ENCODE measurements around the gene RITA1. TPM values are rescaled to one million over a fixed set of nuclear protein-coding genes. Genes with fewer than 3 reads are reported as not detected.
A peak's percentile ranks its signal among the peaks of the same experiment; 100 is the strongest.

The RITA1 gene
- total and polyA plus RNA-seq, 4 donors: 10.6 to 18.1 (median 14.9) TPM

- DNase-seq (ENCODE audit: low spot score): no peak
- peak; percentile 39 to 47 for TF ChIP-seq RXRA (IDR thresholded peaks at IDR 0.05)
- TF ChIP-seq HNF4A (conservative IDR thresholded peaks at IDR 0.05): peak; percentile 33 to 44
- TF ChIP-seq FOXA1 (IDR thresholded peaks at IDR 0.05): no peak
- TF ChIP-seq REST (IDR thresholded peaks at IDR 0.05): peak; percentile 52
- TF ChIP-seq FOXA2 (IDR thresholded peaks at IDR 0.05): no peak
- H3K36me3 ChIP-seq (ENCODE audit: control insufficient read depth in 4 of 4, insufficient read depth in 3 of 4, low read depth in 1 of 4, low read length in 3 of 4): peaks cover 13 to 71% (median 26%) of the 10 kb centered on the region in 4 donors
- H3K27me3 ChIP-seq (ENCODE audit: control insufficient read depth in 4 of 4, insufficient read depth in 4 of 4, low read length in 3 of 4): no peaks in the 10 kb centered on the region
- H3K4me1 ChIP-seq (ENCODE audit: control insufficient read depth in 4 of 4, insufficient read depth in 4 of 4, low read length in 3 of 4): peaks cover 0 to 9% (median 4%) of the 10 kb centered on the region in 4 donors
- no peaks in the 10 kb centered on the region for H3K9me3 ChIP-seq (ENCODE audit: control insufficient read depth in 4 of 4, low read length in 3 of 4)
- WGBS: 83% methylated on average over 25 of the region's 25 CpGs
- no peak overlapping the region for H3K9ac ChIP-seq (ENCODE audit: low read depth in 1 of 2, low read length in 2 of 2)
- H3K27ac ChIP-seq (ENCODE audit: low read depth in 1 of 2, low read length in 2 of 2): no peak overlapping the region
- no peak overlapping the region for H3K4me3 ChIP-seq (ENCODE audit: low read depth in 1 of 3, low read length in 3 of 3)
Observed at GRCh38 chr12:113162102-113163029, 23.2 kb upstream of the RITA1 start.

GRCh38 chr12:113163030-113163360, 22.5 kb upstream of the RITA1 start:
- DNase-seq (ENCODE audit: low spot score): no peak
- peaks cover 0 to 9% (median 4%) of the 10 kb centered on the region in 4 donors for H3K4me1 ChIP-seq (ENCODE audit: control insufficient read depth in 4 of 4, insufficient read depth in 4 of 4, low read length in 3 of 4)
- H3K27me3 ChIP-seq (ENCODE audit: control insufficient read depth in 4 of 4, insufficient read depth in 4 of 4, low read length in 3 of 4): no peaks in the 10 kb centered on the region
- TF ChIP-seq YY1 (IDR thresholded peaks at IDR 0.05) (no peak), HNF4A (conservative IDR thresholded peaks at IDR 0.05) (no peak)
- WGBS: 95% methylated on average over 12 of the region's 12 CpGs
- no peak overlapping the region for H3K27ac ChIP-seq (ENCODE audit: low read depth in 1 of 2, low read length in 2 of 2)
- H3K9me3 ChIP-seq (ENCODE audit: control insufficient read depth in 4 of 4, low read length in 3 of 4): no peaks in the 10 kb centered on the region
- no peak overlapping the region for H3K9ac ChIP-seq (ENCODE audit: low read depth in 1 of 2, low read length in 2 of 2)
- peaks cover 16 to 68% (median 26%) of the 10 kb centered on the region in 4 donors for H3K36me3 ChIP-seq (ENCODE audit: control insufficient read depth in 4 of 4, insufficient read depth in 3 of 4, low read depth in 1 of 4, low read length in 3 of 4)
- no peak overlapping the region for H3K4me3 ChIP-seq (ENCODE audit: low read depth in 1 of 3, low read length in 3 of 3)

GRCh38 chr12:113164014-113164413, 21.5 kb upstream of the RITA1 start:
- Histone ChIP-seq H3K27me3 (ENCODE audit: control insufficient read depth in 4 of 4, insufficient read depth in 4 of 4, low read length in 3 of 4) (no peaks in the 10 kb centered on the region), H3K4me3 (ENCODE audit: low read depth in 1 of 3, low read length in 3 of 3) (no peak overlapping the region), H3K9me3 (ENCODE audit: control insufficient read depth in 4 of 4, low read length in 3 of 4) (no peaks in the 10 kb centered on the region), H3K36me3 (ENCODE audit: control insufficient read depth in 4 of 4, insufficient read depth in 3 of 4, low read depth in 1 of 4, low read length in 3 of 4) (peaks cover 21 to 66% (median 29%) of the 10 kb centered on the region in 4 donors), H3K9ac (ENCODE audit: low read depth in 1 of 2, low read length in 2 of 2) (no peak overlapping the region), H3K27ac (ENCODE audit: low read depth in 1 of 2, low read length in 2 of 2) (no peak overlapping the region), H3K4me1 (ENCODE audit: control insufficient read depth in 4 of 4, insufficient read depth in 4 of 4, low read length in 3 of 4) (peaks cover 0 to 9% (median 4%) of the 10 kb centered on the region in 4 donors)
- 97% methylated on average over 13 of the region's 13 CpGs for WGBS
- no peak for DNase-seq (ENCODE audit: low spot score)
- TF ChIP-seq EGR1 (IDR thresholded peaks at IDR 0.05; ENCODE audit: low read depth in 2 of 2): no peak
- TF ChIP-seq ZBTB33 (IDR thresholded peaks at IDR 0.05): no peak
- no peak for TF ChIP-seq CTCF (IDR thresholded peaks at IDR 0.05; ENCODE audit: low read depth, low read length, missing input control)
- no peak for TF ChIP-seq RXRA (IDR thresholded peaks at IDR 0.05)
- no peak for TF ChIP-seq YY1 (IDR thresholded peaks at IDR 0.05)
- TF ChIP-seq TAF1 (conservative IDR thresholded peaks at IDR 0.05): no peak
- no peak for TF ChIP-seq HNF4A (conservative IDR thresholded peaks at IDR 0.05)
- TF ChIP-seq HNF4G (IDR thresholded peaks at IDR 0.05): no peak
- TF ChIP-seq REST (IDR thresholded peaks at IDR 0.05): no peak
- no peak for TF ChIP-seq FOXA1 (IDR thresholded peaks at IDR 0.05)
- TF ChIP-seq SP1 (IDR thresholded peaks at IDR 0.05): no peak
- no peak for TF ChIP-seq MAX (IDR thresholded peaks at IDR 0.05)
- TF ChIP-seq GABPA (IDR thresholded peaks at IDR 0.05 in 1 of 2, conservative IDR thresholded peaks at IDR 0.05 in 1 of 2): no peak
- TF ChIP-seq NR2F2 (IDR thresholded peaks at IDR 0.05): no peak
